Endothelial cell of umbilical vein (primary cell): Measurements from ENCODE around the gene KIF26B. TPM values are rescaled to one million over a fixed set of nuclear protein-coding genes. Genes with fewer than 3 reads are reported as not detected.

ENCODE experiments used
- BruUV-seq: library from RNA; stranded (reverse); fragments of 400-500 nt; replicated peaks from 2 replicates; lab custom pipeline; 2021; lab: Mats Ljungman, UMichigan
- CTCF ChIA-PET: fragments of 300-600, 350-600 bp; sonication (Branson Sonifier 250); formaldehyde crosslinking; loops from one replicate; lab custom pipeline; 2021; ENCODE audit warnings: antibody characterized with exemption, inconsistent platforms; lab: Charles Lee
- POLR2A ChIA-PET: fragments of 300-600, 350-600 bp; sonication (Branson Sonifier 250); formaldehyde crosslinking; loops from one replicate; lab custom pipeline; 2021; ENCODE audit warnings: antibody characterized with exemption, inconsistent platforms; lab: Charles Lee
- DNase-seq: peaks from one replicate; pipeline ENCODE4 v3.0.0-alpha.2; 2011; ENCODE audit warnings: low read depth, low spot score
- FAIRE-seq: peaks from 2 replicates; lab custom pipeline; 2011; peaks lifted over from hg19 to GRCh38; lab: Jason Lieb, UNC
- H2AFZ ChIP-seq: 2 replicates; pipeline ENCODE4 v1.6.0; 2012; ENCODE audit warnings: low read depth, low read length, control low read depth, inconsistent platforms
- H3K27ac ChIP-seq: 2 replicates; pipeline ENCODE4 v1.5.1; 2011; ENCODE audit warnings: low read depth, mild to moderate bottlenecking, control low read depth, low read length, moderate library complexity; ENCODE audit not compliant: insufficient read depth
- H3K27me3 ChIP-seq, 2 experiments: 2 replicates each; pipeline versions ENCODE4 v1.6.0 to v1.6.1; 2011; ENCODE audit warnings: low read length in 2 of 2, mixed read lengths in 1 of 2; ENCODE audit not compliant: control insufficient read depth in 2 of 2, insufficient read depth in 2 of 2
- H3K36me3 ChIP-seq, 2 experiments: 2 replicates in 1 of 2; 3 replicates in 1 of 2; pipeline ENCODE4 v1.5.1; 2011; ENCODE audit warnings: low read length in 2 of 2, mild to moderate bottlenecking in 1 of 2, moderate library complexity in 1 of 2; ENCODE audit not compliant: control insufficient read depth in 2 of 2, insufficient read depth in 2 of 2; ENCODE audit errors: extremely low read depth in 1 of 2
- H3K4me1 ChIP-seq: 3 replicates; pipeline ENCODE4 v1.5.1; 2011; ENCODE audit warnings: mild to moderate bottlenecking, low read length; ENCODE audit not compliant: control insufficient read depth, insufficient read depth; ENCODE audit errors: extremely low read depth
- H3K4me2 ChIP-seq: 2 replicates; pipeline ENCODE4 v1.6.1; 2011; ENCODE audit warnings: low read length, control low read depth, mixed read lengths; ENCODE audit not compliant: insufficient read depth
- H3K4me3 ChIP-seq, 3 experiments: fragments of 200-600 bp in 1 of 3; sonication (generic), shearing (Covaris generic) in 1 of 3; replicated peaks in 1 of 3; 2 replicates each; pipeline ENCODE4 v1.5.1; 2011 to 2016; ENCODE audit warnings: control low read depth in 3 of 3, low read length in 3 of 3, mild to moderate bottlenecking in 2 of 3, inconsistent platforms in 1 of 3, low read depth in 1 of 3, moderate library complexity in 1 of 3; ENCODE audit not compliant: insufficient read depth in 1 of 3
- H3K79me2 ChIP-seq: 2 replicates; pipeline ENCODE4 v1.6.0; 2012; ENCODE audit warnings: low read length, inconsistent platforms; ENCODE audit not compliant: control insufficient read depth, insufficient read depth
- H3K9ac ChIP-seq: replicated peaks from 2 replicates; pipeline ENCODE3; 2011; ENCODE audit warnings: low read length, control low read depth; ENCODE audit not compliant: insufficient read depth; ENCODE audit errors: extremely low read depth
- H3K9me1 ChIP-seq: replicated peaks from 3 replicates; pipeline ENCODE4 v1.6.0; 2011; ENCODE audit warnings: mild to moderate bottlenecking, low read length; ENCODE audit not compliant: control insufficient read depth, insufficient read depth; ENCODE audit errors: extremely low read depth
- H3K9me3 ChIP-seq: replicated peaks from 2 replicates; pipeline ENCODE4 v1.5.1; 2012; ENCODE audit warnings: low read length, inconsistent platforms; ENCODE audit not compliant: control insufficient read depth, insufficient read depth
- H4K20me1 ChIP-seq: replicated peaks from 2 replicates; pipeline ENCODE3; 2011; ENCODE audit warnings: mild to moderate bottlenecking, low read length; ENCODE audit not compliant: control insufficient read depth, insufficient read depth; ENCODE audit errors: extremely low read depth
- EZH2 ChIP-seq: IDR thresholded peaks from 2 replicates; pipeline ENCODE4 v1.6.1; 2012; ENCODE audit warnings: borderline replicate concordance, low read depth, mild to moderate bottlenecking, moderate library complexity, low read length, inconsistent platforms; ENCODE audit not compliant: severe bottlenecking
- FOS ChIP-seq: IDR thresholded peaks from 2 replicates; pipeline ENCODE4 v1.6.1; 2011; ENCODE audit warnings: mild to moderate bottlenecking, low read length, moderate library complexity, borderline replicate concordance; ENCODE audit not compliant: insufficient read depth
- JUN ChIP-seq: IDR thresholded peaks from 2 replicates; pipeline ENCODE4 v1.6.1; 2011; ENCODE audit warnings: borderline replicate concordance, low read depth; ENCODE audit not compliant: insufficient read length, insufficient read depth
- MAX ChIP-seq: IDR thresholded peaks from 2 replicates; pipeline ENCODE4 v1.6.1; 2011; ENCODE audit not compliant: insufficient read depth, insufficient read length
- MYC ChIP-seq: IDR thresholded peaks from one replicate; pipeline ENCODE4 v1.6.1; 2011; ENCODE audit warnings: mild to moderate bottlenecking, low read depth, low read length
- POLR2A ChIP-seq: IDR thresholded peaks from 2 replicates; pipeline ENCODE4 v1.6.1; 2012; ENCODE audit warnings: low read depth, mild to moderate bottlenecking, control low read depth, low read length
- POLR2AphosphoS5 ChIP-seq: IDR thresholded peaks from 2 replicates; pipeline ENCODE4 v1.6.1; 2012; ENCODE audit warnings: low read depth, mild to moderate bottlenecking, control low read depth, low read length, moderate library complexity; ENCODE audit not compliant: insufficient read depth
- dilution Hi-C: fragments of 300-500 bp; cut with MboI; formaldehyde crosslinking; loops from one replicate; pipeline ENCODE4 v1.15.0; 2019; ENCODE audit warnings: low sequenced_read_pairs; ENCODE audit not compliant: extremely low pct_ligation_motif_present
- intact Hi-C: fragments of 100-400 bp; cut with micrococcal nuclease; formaldehyde crosslinking; loops from one replicate; pipeline ENCODE4 v1.10.0; 2022
- polyA plus RNA-seq, 4 experiments: library from polyadenylated mRNA; depleted of rRNA in 3 of 4; stranded (reverse) in 3 of 4; unstranded in 1 of 4; fragments of >200 nt; gene quantifications; 2 replicates each; pipeline versions ENCODE4 v1.2.1 to v1.2.3, GENCODE V29; 2011 to 2012; ENCODE audit warnings: missing spikeins in 1 of 4
- total RNA-seq: library from RNA; stranded (reverse); gene quantifications from 2 replicates; pipeline ENCODE4 v1.2.3, GENCODE V29; 2021

Gene KIF26B
- total and polyA plus RNA-seq, 2 donors (not counting 3 experiments of a cell fraction or from before 2014, with no cell fraction given): 0.04 to 0.49 TPM

- intact Hi-C loops (no loop called here), dilution Hi-C loops (no loop called here)
- Histone ChIP-seq H3K36me3 (no peaks in the 10 kb centered on the region), H3K79me2 (no peaks in the 10 kb centered on the region), H3K9me1 (no peaks in the 10 kb centered on the region), H3K9ac (no peak overlapping the region), H3K9me3 (no peaks in the 10 kb centered on the region), H3K4me1 (no peaks in the 10 kb centered on the region), H3K27me3 (no peaks in the 10 kb centered on the region), H3K4me2 (no peak overlapping the region), H2AFZ (no peak overlapping the region), H3K27ac (no peak overlapping the region), H4K20me1 (no peaks in the 10 kb centered on the region), H3K4me3 (no peak overlapping the region)
- FAIRE-seq (no peak), DNase-seq (no peak)
- CTCF ChIA-PET: no interaction called here
- POLR2A ChIA-PET: no interaction called here
- no peak for TF ChIP-seq MAX
- no peak for TF ChIP-seq POLR2A
- TF ChIP-seq POLR2AphosphoS5: no peak
- no TSS peak for BruUV-seq
Measured at GRCh38 chr1:245216366-245217115, 61.8 kb downstream of the KIF26B start.

DNA sequence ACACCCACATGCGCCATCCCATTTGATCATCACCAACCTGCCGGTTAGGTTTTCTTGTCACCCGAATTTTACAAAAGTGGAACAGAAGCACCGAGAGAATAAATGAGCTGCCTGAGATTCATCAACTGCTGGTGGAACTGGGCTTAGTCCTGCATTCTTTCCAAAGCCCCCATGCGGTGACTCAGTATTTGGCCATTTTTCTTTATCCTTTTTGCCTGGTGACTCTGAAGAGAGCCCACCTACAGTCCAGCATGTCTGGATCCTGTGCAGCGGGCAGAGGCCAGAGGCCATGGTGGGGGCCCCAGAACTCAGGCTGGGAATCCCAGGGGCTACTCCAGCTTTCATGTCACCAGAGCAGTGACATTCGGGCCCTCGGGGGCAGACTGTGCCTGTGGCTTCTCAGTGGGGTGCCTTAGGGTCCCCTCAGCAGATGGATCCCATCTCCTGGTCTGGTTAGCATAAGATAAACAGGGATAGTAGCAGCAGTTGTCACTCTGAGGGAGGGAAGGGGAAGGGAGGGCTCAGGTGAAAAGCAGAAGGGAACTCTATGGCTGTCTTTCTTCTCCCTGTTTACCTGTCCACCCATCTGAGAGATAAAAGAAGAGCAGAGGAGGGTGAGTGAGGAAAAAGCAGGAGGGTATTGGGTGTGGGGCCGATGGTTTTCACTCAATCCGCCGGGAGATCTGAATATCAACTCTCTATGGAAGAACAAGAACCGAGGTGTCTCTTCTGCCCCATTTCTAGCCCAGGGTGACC lies 63.2 kb downstream of the KIF26B start:
- no peak overlapping the region for H3K4me2 ChIP-seq
- BruUV-seq: no TSS peak
- no peak overlapping the region for H3K4me3 ChIP-seq
- H3K36me3 ChIP-seq: no peaks in the 10 kb centered on the region
- CTCF ChIA-PET: no interaction called here
- dilution Hi-C loops: no loop called here
- no peaks in the 10 kb centered on the region for H3K27me3 ChIP-seq
- H3K9me3 ChIP-seq: no peaks in the 10 kb centered on the region
- intact Hi-C loops: no loop called here
- no peaks in the 10 kb centered on the region for H3K79me2 ChIP-seq
- H3K4me1 ChIP-seq: no peaks in the 10 kb centered on the region
- H2AFZ ChIP-seq: no peak overlapping the region
- no peak for DNase-seq
- H3K27ac ChIP-seq: no peak overlapping the region
- no peaks in the 10 kb centered on the region for H3K9me1 ChIP-seq
- H4K20me1 ChIP-seq: no peaks in the 10 kb centered on the region
- POLR2A ChIA-PET: no interaction called here
- no peak for FAIRE-seq
- H3K9ac ChIP-seq: no peak overlapping the region
- no peak for TF ChIP-seq EZH2
- no peak for TF ChIP-seq FOS
- TF ChIP-seq JUN: no peak
- no peak for TF ChIP-seq MYC
